Measurements from ENCODE around the gene POLD2.

- TF ChIP-seq, protein P1, sequence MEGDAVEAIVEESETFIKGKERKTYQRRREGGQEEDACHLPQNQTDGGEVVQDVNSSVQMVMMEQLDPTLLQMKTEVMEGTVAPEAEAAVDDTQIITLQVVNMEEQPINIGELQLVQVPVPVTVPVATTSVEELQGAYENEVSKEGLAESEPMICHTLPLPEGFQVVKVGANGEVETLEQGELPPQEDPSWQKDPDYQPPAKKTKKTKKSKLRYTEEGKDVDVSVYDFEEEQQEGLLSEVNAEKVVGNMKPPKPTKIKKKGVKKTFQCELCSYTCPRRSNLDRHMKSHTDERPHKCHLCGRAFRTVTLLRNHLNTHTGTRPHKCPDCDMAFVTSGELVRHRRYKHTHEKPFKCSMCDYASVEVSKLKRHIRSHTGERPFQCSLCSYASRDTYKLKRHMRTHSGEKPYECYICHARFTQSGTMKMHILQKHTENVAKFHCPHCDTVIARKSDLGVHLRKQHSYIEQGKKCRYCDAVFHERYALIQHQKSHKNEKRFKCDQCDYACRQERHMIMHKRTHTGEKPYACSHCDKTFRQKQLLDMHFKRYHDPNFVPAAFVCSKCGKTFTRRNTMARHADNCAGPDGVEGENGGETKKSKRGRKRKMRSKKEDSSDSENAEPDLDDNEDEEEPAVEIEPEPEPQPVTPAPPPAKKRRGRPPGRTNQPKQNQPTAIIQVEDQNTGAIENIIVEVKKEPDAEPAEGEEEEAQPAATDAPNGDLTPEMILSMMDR (IDR thresholded peaks at IDR 0.05), result no peak
- no peak for TF ChIP-seq POLR2AphosphoS5 (IDR thresholded peaks at IDR 0.05)
- TF ChIP-seq POLR2A (IDR thresholded peaks at IDR 0.05; ENCODE audit: low read depth), result no peak
Measured at GRCh38 chr7:44152971-44153947, 29.9 kb upstream of the POLD2 start.
